Peyer's patch (tissue), 4 donors: Measurements from ENCODE around the gene GADD45GIP1.

Source experiments
- CTCF ChIP-seq, 6 experiments: fragments of 450-650 bp in 4 of 6; fragments of 200-600 bp in 2 of 6; sonication (generic) in 1 of 6; IDR thresholded peaks; one replicate each; pipeline ENCODE4 v1.5.1; 2017 to 2019; ENCODE audit warnings: antibody characterized with exemption in 6 of 6, mild to moderate bottlenecking in 3 of 6, moderate library complexity in 1 of 6
- POLR2A ChIP-seq, 2 donors: fragments of 450-650 bp; IDR thresholded peaks; one replicate each; pipeline ENCODE4 v1.5.1; 2017; ENCODE audit warnings: antibody characterized with exemption in 2 of 2, mild to moderate bottlenecking in 2 of 2, moderate library complexity in 2 of 2

GRCh38 chr19:12953799-12954611 is 3.0 kb downstream of the GADD45GIP1 start:
- no peak for TF ChIP-seq POLR2A (IDR thresholded peaks at IDR 0.05)
- TF ChIP-seq CTCF (IDR thresholded peaks at IDR 0.05), result no peak
